Measurements from ENCODE around the gene JAG2.

DNA sequence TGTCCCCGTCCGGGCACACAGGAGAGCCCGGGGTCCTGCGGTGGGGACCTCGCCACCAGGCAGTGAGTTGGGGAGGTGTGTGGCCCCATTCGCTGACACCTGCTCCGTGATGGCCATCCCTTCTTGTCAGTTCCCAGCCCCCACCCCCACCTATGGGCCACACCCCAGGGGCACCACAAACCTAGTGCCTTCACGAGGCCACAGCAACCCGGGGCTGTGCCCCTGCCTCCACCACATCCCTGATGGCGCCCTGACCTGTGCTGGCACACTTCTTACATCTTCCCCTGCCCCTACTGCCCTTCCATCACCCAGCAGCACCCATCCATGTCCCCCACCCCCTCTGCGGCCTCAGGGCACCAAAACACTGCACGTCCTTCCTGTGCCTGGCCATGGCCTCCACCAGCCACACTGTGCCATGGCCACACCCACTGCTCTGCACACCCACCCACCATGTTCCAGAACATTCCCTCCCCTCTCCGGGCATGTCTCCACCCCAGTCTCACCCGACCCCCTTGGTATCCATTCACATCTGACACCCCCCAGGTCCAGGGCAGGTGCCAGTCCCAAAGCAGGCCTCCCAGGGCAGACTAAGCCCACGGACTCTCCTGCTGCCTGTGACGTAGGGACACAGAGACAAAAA, 24.4 kb downstream of the JAG2 start:
- TF ChIP-seq POLR2A (IDR thresholded peaks at IDR 0.05) = no peak
- TF ChIP-seq, protein P1, sequence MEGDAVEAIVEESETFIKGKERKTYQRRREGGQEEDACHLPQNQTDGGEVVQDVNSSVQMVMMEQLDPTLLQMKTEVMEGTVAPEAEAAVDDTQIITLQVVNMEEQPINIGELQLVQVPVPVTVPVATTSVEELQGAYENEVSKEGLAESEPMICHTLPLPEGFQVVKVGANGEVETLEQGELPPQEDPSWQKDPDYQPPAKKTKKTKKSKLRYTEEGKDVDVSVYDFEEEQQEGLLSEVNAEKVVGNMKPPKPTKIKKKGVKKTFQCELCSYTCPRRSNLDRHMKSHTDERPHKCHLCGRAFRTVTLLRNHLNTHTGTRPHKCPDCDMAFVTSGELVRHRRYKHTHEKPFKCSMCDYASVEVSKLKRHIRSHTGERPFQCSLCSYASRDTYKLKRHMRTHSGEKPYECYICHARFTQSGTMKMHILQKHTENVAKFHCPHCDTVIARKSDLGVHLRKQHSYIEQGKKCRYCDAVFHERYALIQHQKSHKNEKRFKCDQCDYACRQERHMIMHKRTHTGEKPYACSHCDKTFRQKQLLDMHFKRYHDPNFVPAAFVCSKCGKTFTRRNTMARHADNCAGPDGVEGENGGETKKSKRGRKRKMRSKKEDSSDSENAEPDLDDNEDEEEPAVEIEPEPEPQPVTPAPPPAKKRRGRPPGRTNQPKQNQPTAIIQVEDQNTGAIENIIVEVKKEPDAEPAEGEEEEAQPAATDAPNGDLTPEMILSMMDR (IDR thresholded peaks at IDR 0.05) = no peak

All from suprapubic skin (tissue), 3 donors.